Right lobe of liver (tissue), 6 donors: ENCODE results near the gene ZSCAN21. TPM values are rescaled to one million over a fixed set of nuclear protein-coding genes. Genes with fewer than 3 reads are reported as not detected.

Experiments
- ATAC-seq, 4 donors: fragments of 200-7000 bp; cut with Tn5 transposase; one replicate each; pipeline ENCODE4 v1.9.1; 2020; ENCODE audit warnings: mild to moderate bottlenecking in 4 of 4, moderate library complexity in 4 of 4
- DNase-seq, 3 donors: peaks; one replicate each; pipeline ENCODE4 v3.0.0-alpha.2; 2020
- H3K27ac ChIP-seq, 3 donors: fragments of 200-600 bp; one replicate each; pipeline ENCODE4 v1.8.0; 2022
- H3K27me3 ChIP-seq, 2 donors: fragments of 200-600 bp; one replicate each; pipeline ENCODE4 v1.8.0; 2022
- H3K36me3 ChIP-seq, 4 donors: fragments of 200-600 bp; sonication (generic) in 1 of 4; one replicate each; pipeline versions ENCODE4 v1.5.1 to v1.8.0; 2017 to 2022; ENCODE audit warnings: control low read depth in 1 of 4
- H3K4me1 ChIP-seq, 4 donors: fragments of 200-600 bp; sonication (generic) in 1 of 4; one replicate each; pipeline versions ENCODE4 v1.5.1 to v1.8.0; 2017 to 2022; ENCODE audit warnings: control low read depth in 1 of 4
- H3K4me3 ChIP-seq, 3 donors: fragments of 200-600 bp; one replicate each; pipeline ENCODE4 v1.8.0; 2022
- H3K9me3 ChIP-seq, 4 donors: fragments of 200-600 bp; sonication (generic) in 1 of 4; one replicate each; pipeline versions ENCODE4 v1.5.1 to v1.8.0; 2017 to 2022; ENCODE audit warnings: control low read depth in 1 of 4
- CTCF ChIP-seq, 4 donors: fragments of 200-600 bp in 3 of 4; fragments of 450-650 bp in 1 of 4; IDR thresholded peaks; one replicate each; pipeline versions ENCODE4 v1.5.1 to v1.8.0; 2016 to 2022; ENCODE audit warnings: antibody characterized with exemption in 4 of 4, mild to moderate bottlenecking in 2 of 4
- POLR2A ChIP-seq: fragments of 450-650 bp; IDR thresholded peaks from one replicate; pipeline ENCODE4 v1.6.1; 2017; ENCODE audit warnings: antibody characterized with exemption, mild to moderate bottlenecking
- WGBS: methylation state at CpG from one replicate; pipeline ENCODE4 v1.1.6; 2018; ENCODE audit warnings: low coverage, low lambda C conversion rate; ENCODE audit not compliant: insufficient coverage; ENCODE audit errors: missing lambda C conversion rate; 5-methylcytosine and 5-hydroxymethylcytosine counted together
- intact Hi-C, 2 donors: fragments of 100-400 bp; cut with DNase I; formaldehyde crosslinking; loops; one replicate each; pipeline versions ENCODE4 v1.11.2 to v1.14.1; 2022
- microRNA counts: library from miRNA; unstranded; fragments of <30 nt; microRNA quantifications from one replicate; lab custom pipeline; 2016
- microRNA-seq, 2 donors: library from miRNA; unstranded; fragments of <30 nt; microRNA quantifications; one replicate each; pipeline ENCODE4, GENCODE V29; 2019 to 2020
- small RNA-seq, 2 experiments: library from RNA; depleted of rRNA; stranded (forward); fragments of <200 nt; gene quantifications; one replicate each; pipeline ENCODE3, GENCODE V24; 2016
- total RNA-seq, 6 experiments: library from RNA; depleted of rRNA in 2 of 6; stranded (reverse); fragments of >200 nt in 2 of 6; fragmentation: NEBNext Ultra II Directional in 3 of 6; extraction: Animal tissue kit (Norgen Biotek cat#: 25700) in 3 of 6; gene quantifications; one replicate each; pipeline versions ENCODE4 v1.1.0 to v1.2.4, GENCODE V29; 2016 to 2023
- donor health status: DM: no; HTN: yes; CAD: no.
- donor health status: DM: no; HTN: no; CAD: no.
- donor health status: DM: no; HTN: no; CAD: no.
- donor health status: DM: no; HTN: yes; CAD: no.
- donor health status: DM: no; HTN: yes; CAD: no.

The ZSCAN21 gene
- total RNA-seq, 6 experiments from 2014 or later = 4.3 to 8.1 (median 5.7) TPM

DNA sequence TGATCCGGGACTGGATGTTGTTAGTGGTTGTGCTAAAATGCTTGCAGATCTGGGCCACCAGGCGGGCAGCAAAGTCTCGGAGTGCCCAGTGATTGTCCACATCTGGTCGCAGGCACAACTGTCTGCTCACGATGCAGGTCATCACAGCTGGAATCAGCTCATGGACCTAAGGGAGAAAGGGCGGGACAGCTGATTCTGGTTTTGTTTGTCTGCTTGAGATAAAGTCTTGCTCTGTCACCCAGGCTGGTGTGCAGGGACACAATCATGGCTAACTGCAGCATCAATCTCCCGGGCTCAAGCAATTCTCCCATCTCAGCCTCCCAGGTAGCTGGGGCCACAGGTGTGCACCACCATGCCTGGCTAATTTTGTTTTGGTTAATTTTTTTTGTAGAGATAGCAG lies 61.6 kb downstream of the ZSCAN21 start:
- Histone ChIP-seq H3K27me3 (no peaks in the 10 kb centered on the region), H3K9me3 (no peaks in the 10 kb centered on the region), H3K4me3 (no peak overlapping the region), H3K4me1 (no peaks in the 10 kb centered on the region), H3K36me3 (peaks cover 0 to 29% (median 5%) of the 10 kb centered on the region in 4 donors), H3K27ac (no peak overlapping the region)
- no peak for ATAC-seq
- TF ChIP-seq POLR2A (no peak), CTCF (IDR thresholded peaks at IDR 0.05) (no peak)
- DNase-seq = no peak
- intact Hi-C loops = no loop called here
- 80% methylated on average over 2 of the region's 7 CpGs for WGBS

DNA sequence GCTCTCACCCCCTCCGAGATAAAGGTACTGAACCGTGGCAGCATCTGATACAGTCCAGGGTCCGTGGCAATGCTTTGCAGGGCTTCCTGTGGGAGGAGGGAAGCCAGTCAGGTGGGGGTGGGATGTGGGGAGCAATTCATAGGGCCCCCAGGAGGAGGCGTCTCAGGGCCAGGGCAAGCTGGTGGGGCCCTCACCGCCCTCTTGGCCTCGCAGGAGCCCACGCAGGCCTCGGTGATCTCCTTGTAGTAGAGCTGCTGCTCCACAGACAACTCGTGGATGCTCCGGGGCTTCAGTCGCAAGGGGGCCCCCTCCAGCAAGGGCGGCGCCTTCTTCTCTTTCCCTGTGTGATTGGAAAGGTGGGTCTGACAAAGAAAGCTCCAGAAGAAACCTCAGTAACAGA lies 62.3 kb downstream of the ZSCAN21 start:
- TF ChIP-seq POLR2A (no peak), CTCF (IDR thresholded peaks at IDR 0.05) (no peak)
- H3K9me3 ChIP-seq = no peaks in the 10 kb centered on the region
- H3K36me3 ChIP-seq = peaks cover 0 to 29% (median 5%) of the 10 kb centered on the region in 4 donors
- DNase-seq (no peak), ATAC-seq (no peak)
- H3K4me3 ChIP-seq = no peak overlapping the region
- intact Hi-C loops = no loop called here
- no peak overlapping the region for H3K27ac ChIP-seq
- no peaks in the 10 kb centered on the region for H3K4me1 ChIP-seq
- no peaks in the 10 kb centered on the region for H3K27me3 ChIP-seq
- no CpG with 5 or more reads among the region's 13 CpGs for WGBS

MicroRNAs within 50 kb of the gene (microRNA counts, 767-probe panel; counts per million panel counts)
- microRNA hsa-miR-106b-5p (lab: Ali Mortazavi, UCI) = 237 counts per million
- microRNA hsa-miR-25-3p (lab: Ali Mortazavi, UCI) = 11,671 counts per million, percentile 69 among the panel's probes with 10 or more counts
- 10,907 counts per million, percentile 62 among the panel's probes with 10 or more counts for microRNA hsa-miR-93-5p (lab: Ali Mortazavi, UCI)

Small RNA genes lying within 50 kb of the gene (microRNA-seq; reads per million reads assigned to microRNA genes)
- 1,437 to 1,735 reads per million in 2 donors for gene MIR106B
- 324 to 367 reads per million in 2 donors for gene MIR25
- 2,572 to 2,897 reads per million in 2 donors for gene MIR93

Small RNA genes lying within 50 kb of the gene (small RNA-seq; reads per million reads assigned to genes)
- gene MIR106B (37.4 to 50.3 reads per million in 2 experiments), gene MIR25 (1,113 to 1,627 reads per million in 2 experiments), gene MIR93 (83.9 to 121 reads per million in 2 experiments)

Other genes starting within 250 kb of the ZSCAN21 start
- gene CYP3A43, start 221.8 kb upstream of the ZSCAN21 start, total RNA-seq = 100 to 1,000 TPM in 1 of 6 experiments, 10 to 100 TPM in 3, 1 to 10 TPM in 2; 4.9 to 132 (median 22.5) TPM
- not detected for gene OR2AE1, start 172.7 kb upstream of the ZSCAN21 start, total RNA-seq
- 10 to 100 TPM; 13.3 to 22.6 (median 16.3) TPM for gene TRIM4, start 130.2 kb upstream of the ZSCAN21 start, total RNA-seq
- gene GJC3, start 120.2 kb upstream of the ZSCAN21 start, total RNA-seq = under 1 TPM; 0.17 to 0.86 (median 0.44) TPM
- 1,000 to 10,000 TPM in 4 of 6 experiments, 100 to 1,000 TPM in 2; 762 to 2,105 (median 1,328) TPM for gene AZGP1, start 73.7 kb upstream of the ZSCAN21 start, total RNA-seq
- gene ZKSCAN1, start 34.2 kb upstream of the ZSCAN21 start, total RNA-seq = 100 to 1,000 TPM in 2 of 6 experiments, 10 to 100 TPM in 4; 24.5 to 147 (median 80.1) TPM
- 10 to 100 TPM in 5 of 6 experiments, 1 to 10 TPM in 1; 9.7 to 18.8 (median 14.0) TPM for gene ZNF3, start 31.9 kb downstream of the ZSCAN21 start, total RNA-seq
- 10 to 100 TPM; 28.3 to 49.7 (median 42.7) TPM for gene COPS6, start 39.2 kb downstream of the ZSCAN21 start, total RNA-seq
- gene MCM7, start 51.6 kb downstream of the ZSCAN21 start, total RNA-seq = 10 to 100 TPM; 12.6 to 25.9 (median 20.8) TPM
- gene AP4M1, start 51.9 kb downstream of the ZSCAN21 start, total RNA-seq = 1 to 10 TPM; 2.7 to 7.3 (median 4.3) TPM
- gene TAF6, start 69.6 kb downstream of the ZSCAN21 start, total RNA-seq = 10 to 100 TPM; 11.1 to 27.2 (median 15.8) TPM
- 1 to 10 TPM; 2.9 to 4.9 (median 3.9) TPM for gene CNPY4, start 69.9 kb downstream of the ZSCAN21 start, total RNA-seq
- 1 to 10 TPM in 3 of 6 experiments, under 1 TPM in 3; 0.35 to 2.7 (median 1.1) TPM for gene MBLAC1, start 77.2 kb downstream of the ZSCAN21 start, total RNA-seq
- 10 to 100 TPM; 35.8 to 66.6 (median 44.9) TPM for gene LAMTOR4, start 99.1 kb downstream of the ZSCAN21 start, total RNA-seq
- gene TRAPPC14, start 108.9 kb downstream of the ZSCAN21 start, total RNA-seq = 10 to 100 TPM in 4 of 6 experiments, 1 to 10 TPM in 2; 8.2 to 14.6 (median 10.3) TPM
- 1 to 10 TPM in 1 of 6 experiments, under 1 TPM in 4, not detected in 1; 0.12 to 1.1 (median 0.56) TPM for gene GAL3ST4, start 118.8 kb downstream of the ZSCAN21 start, total RNA-seq
- under 1 TPM in 2 of 6 experiments, not detected in 4; 0.35 to 0.40 TPM for gene GPC2, start 127.6 kb downstream of the ZSCAN21 start, total RNA-seq
- 1 to 10 TPM in 4 of 6 experiments, under 1 TPM in 2; 0.81 to 5.9 (median 4.4) TPM for gene STAG3, start 128.1 kb downstream of the ZSCAN21 start, total RNA-seq
- under 1 TPM in 3 of 6 experiments, not detected in 3; 0.17 to 0.89 (median 0.37) TPM for gene PVRIG, start 170.2 kb downstream of the ZSCAN21 start, total RNA-seq